HT1080 (cell line): Measurements from ENCODE around the gene SNHG17. TPM values are rescaled to one million over a fixed set of nuclear protein-coding genes. Genes with fewer than 3 reads are reported as not detected.
A peak's percentile ranks its signal among the peaks of the same experiment; 100 is the strongest.

Source experiments
- DNase-seq: peaks from one replicate; pipeline ENCODE4 v3.0.0-alpha.2; 2015; ENCODE audit warnings: low read depth
- small RNA-seq: library from RNA; depleted of rRNA; stranded (forward); fragments of <200 nt; gene quantifications from one replicate; pipeline ENCODE3, GENCODE V24; 2014
- total RNA-seq: library from RNA; depleted of rRNA; stranded (reverse); fragments of >200 nt; shearing (Covaris generic); gene quantifications from 2 replicates; pipeline ENCODE4 v1.2.3, GENCODE V29; 2014; rRNA removed

Gene SNHG17
- total RNA-seq, 1 experiment from 2014 or later, result 38.1 TPM

DNA sequence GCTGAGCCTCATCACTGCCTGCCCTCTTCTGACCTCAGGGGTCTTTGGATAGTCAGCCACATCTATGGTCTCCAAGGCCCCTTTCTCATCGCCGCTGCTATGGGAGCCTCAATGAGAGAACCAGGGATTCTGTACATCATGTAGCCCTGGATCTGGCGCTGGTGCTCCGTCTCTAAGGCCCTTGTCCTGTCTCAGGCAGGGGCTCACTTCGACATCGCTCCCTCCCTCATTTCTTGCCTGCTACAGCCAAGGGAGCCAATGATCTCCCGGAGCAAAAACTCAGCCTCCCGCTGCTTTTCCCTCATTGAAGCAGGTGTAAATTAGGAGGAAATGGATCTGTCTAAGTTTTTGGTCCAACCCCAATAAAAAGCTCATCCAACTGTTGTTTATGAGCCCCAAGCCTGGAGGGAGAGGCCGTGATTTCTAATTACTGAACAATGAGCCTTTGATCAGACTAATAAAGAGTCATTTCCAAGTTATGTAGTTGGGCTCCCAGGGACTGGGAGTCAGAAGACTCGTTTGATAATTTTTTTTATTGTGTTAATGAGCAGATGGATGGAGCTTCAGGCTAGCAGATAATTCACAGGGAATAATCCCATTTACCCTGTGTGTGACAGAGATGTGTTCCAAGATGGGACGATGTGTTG, 58.0 kb downstream of the SNHG17 start:
- DNase-seq, result no peak

DNA sequence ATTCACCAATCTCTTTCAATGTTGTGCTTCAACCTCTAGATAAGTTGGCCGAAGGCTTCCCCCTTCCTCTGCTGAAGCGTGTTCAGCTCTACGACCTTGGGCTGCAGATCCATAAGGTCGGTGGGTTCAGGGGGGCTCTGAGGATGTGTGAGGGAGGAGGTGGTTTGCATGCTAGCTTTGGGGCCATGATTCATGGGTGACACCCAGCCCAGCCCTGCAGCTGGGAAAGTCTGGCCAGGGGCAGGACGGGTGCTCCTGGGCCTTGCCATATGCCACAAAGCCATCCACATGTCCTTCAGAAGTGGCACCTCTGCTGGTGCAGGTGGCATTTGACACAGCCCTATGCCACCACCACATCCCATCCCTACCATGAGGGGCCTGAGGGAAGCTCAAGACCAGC, 61.2 kb downstream of the SNHG17 start:
- DNase-seq, result no peak

- DNase-seq, result no peak
Measured at GRCh38 chr20:38373231-38373867, 61.8 kb downstream of the SNHG17 start.

DNA sequence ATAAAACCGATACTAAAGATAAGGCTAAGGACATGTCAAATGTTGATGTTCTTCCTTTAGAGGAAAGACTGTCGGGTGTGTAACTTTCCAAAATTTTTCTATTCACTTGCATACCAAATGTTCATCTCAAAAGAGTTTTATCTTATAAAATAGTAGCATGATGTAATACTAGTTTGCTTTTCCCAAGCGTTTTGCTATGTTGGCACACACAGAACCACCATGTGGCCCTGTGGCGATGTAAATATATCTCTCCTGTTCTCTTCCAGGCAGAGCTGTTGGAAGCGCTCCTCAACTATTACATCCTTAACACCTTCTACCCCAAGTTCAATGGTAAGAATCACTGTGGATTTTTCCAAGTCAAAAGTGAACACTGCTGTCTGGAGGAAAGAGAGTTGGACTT, 62.3 kb downstream of the SNHG17 start:
- no peak for DNase-seq

Small RNA genes lying within 50 kb of the gene (small RNA-seq; reads per million reads assigned to genes)
- gene RF00056, result not detected
- 5.6 reads per million, percentile 89 among the genes with 10 or more reads in this experiment for gene SNORA60
- gene SNORA71A, result 50.0 reads per million, percentile 94 among the genes with 10 or more reads in this experiment
- gene SNORA71B, result 25.5 reads per million, percentile 93 among the genes with 10 or more reads in this experiment
- gene SNORA71C, result 5.0 reads per million, percentile 89 among the genes with 10 or more reads in this experiment
- gene SNORA71D, result 414 reads per million, percentile 98 among the genes with 10 or more reads in this experiment
- not detected for gene SNORA71E

Other genes starting within 250 kb of the SNHG17 start
- gene KIAA1755, start 174.6 kb downstream of the SNHG17 start, total RNA-seq, result 0.14 TPM in 1 of 2 replicates, not detected in the other
- gene BPI, start 131.2 kb downstream of the SNHG17 start, total RNA-seq, result not detected in 2 replicates
- not detected in 2 replicates for gene LBP, start 88.8 kb downstream of the SNHG17 start, total RNA-seq
- gene RALGAPB, start 37.5 kb upstream of the SNHG17 start, total RNA-seq, result 10.7 and 15.5 TPM in 2 replicates
- not detected in 2 replicates for gene ADIG, start 145.9 kb upstream of the SNHG17 start, total RNA-seq
- gene ARHGAP40, start 166.5 kb upstream of the SNHG17 start, total RNA-seq, result 0.03 TPM in 1 of 2 replicates, not detected in the other